Epithelial cell of esophagus (primary cell): ENCODE results near the gene MZB1.
"Not testable (repeated sequence)": the region's sequence is repeated elsewhere in the genome, so short reads cannot be mapped to it uniquely, and the experiment has no call there.

ENCODE experiments used
- DNase-seq: peaks from one replicate; pipeline ENCODE4 v3.0.0; 2010; ENCODE audit warnings: low read depth
- H3K4me3 ChIP-seq: 2 replicates; pipeline ENCODE4 v1.5.1; 2011; ENCODE audit warnings: mild to moderate bottlenecking, low read length, control low read depth
- TF ChIP-seq, protein P1 (sequence below): IDR thresholded peaks from 2 replicates; pipeline ENCODE4 v1.5.1; 2011; ENCODE audit warnings: low read depth, mild to moderate bottlenecking, low read length, control low read depth, inconsistent platforms; ENCODE audit not compliant: insufficient read depth; ENCODE audit errors: missing control alignments

MZB1 gene

DNA sequence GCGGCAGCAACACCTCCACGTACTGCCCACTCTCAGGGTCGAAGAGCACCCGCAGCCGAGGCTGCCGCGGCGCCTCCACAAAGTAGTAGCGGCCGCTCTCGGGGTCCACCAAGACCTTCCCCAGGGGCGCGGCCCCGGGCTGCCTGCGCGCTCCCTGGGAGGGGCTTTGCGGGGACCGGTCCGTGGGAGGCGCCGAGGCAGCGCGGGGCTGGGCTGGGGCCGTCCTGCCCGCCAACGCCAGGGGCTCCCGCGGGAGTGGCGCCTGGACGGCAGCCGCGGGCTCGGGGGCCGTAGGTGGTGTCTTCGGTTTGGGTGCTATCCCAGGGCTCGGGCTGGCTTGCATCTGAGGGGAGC lies 2.6 kb upstream of the MZB1 start:
- peak overlapping the region; percentile 29 for H3K4me3 ChIP-seq
- TF ChIP-seq, protein P1, sequence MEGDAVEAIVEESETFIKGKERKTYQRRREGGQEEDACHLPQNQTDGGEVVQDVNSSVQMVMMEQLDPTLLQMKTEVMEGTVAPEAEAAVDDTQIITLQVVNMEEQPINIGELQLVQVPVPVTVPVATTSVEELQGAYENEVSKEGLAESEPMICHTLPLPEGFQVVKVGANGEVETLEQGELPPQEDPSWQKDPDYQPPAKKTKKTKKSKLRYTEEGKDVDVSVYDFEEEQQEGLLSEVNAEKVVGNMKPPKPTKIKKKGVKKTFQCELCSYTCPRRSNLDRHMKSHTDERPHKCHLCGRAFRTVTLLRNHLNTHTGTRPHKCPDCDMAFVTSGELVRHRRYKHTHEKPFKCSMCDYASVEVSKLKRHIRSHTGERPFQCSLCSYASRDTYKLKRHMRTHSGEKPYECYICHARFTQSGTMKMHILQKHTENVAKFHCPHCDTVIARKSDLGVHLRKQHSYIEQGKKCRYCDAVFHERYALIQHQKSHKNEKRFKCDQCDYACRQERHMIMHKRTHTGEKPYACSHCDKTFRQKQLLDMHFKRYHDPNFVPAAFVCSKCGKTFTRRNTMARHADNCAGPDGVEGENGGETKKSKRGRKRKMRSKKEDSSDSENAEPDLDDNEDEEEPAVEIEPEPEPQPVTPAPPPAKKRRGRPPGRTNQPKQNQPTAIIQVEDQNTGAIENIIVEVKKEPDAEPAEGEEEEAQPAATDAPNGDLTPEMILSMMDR = no peak
- DNase-seq = no peak

DNA sequence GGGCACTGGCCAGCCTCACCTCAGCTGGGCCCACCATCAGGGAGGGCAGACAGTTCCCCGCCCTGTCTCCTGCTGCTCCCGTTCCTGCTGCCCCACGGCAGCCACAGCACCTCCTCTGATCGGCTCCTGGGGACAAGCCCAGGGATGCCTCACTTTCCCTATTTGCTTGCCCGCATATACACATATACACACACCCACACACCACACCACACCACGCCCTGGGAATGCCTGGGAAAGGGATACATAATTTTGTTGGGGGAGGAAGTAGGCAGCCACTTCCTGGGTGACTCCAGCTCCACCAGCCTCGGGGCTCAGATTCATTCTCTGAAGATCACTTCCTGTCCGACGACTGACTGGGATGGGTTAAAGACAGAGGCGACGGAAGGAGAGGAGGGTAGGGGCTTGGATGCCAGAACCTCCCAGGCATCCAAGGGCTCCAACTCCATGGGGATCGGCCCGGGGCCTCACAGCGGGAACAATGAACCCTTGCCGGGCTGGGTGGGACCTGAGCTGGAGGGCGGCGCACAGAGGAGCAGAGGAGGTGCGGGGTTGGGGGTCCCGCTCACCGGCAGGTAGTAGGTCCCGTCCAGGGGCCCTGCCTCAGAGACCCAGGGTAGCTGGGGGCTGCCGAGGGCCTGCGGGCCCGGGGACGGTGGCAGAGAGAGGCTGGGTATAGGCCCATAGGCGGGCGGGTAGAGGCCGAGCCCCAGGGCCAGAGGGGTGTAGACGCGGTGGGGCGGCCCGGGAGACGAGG lies 2.0 kb upstream of the MZB1 start:
- peak overlapping the region; percentile 29 for H3K4me3 ChIP-seq
- DNase-seq = peak; percentile 96
- TF ChIP-seq, protein P1 = no peak

DNA sequence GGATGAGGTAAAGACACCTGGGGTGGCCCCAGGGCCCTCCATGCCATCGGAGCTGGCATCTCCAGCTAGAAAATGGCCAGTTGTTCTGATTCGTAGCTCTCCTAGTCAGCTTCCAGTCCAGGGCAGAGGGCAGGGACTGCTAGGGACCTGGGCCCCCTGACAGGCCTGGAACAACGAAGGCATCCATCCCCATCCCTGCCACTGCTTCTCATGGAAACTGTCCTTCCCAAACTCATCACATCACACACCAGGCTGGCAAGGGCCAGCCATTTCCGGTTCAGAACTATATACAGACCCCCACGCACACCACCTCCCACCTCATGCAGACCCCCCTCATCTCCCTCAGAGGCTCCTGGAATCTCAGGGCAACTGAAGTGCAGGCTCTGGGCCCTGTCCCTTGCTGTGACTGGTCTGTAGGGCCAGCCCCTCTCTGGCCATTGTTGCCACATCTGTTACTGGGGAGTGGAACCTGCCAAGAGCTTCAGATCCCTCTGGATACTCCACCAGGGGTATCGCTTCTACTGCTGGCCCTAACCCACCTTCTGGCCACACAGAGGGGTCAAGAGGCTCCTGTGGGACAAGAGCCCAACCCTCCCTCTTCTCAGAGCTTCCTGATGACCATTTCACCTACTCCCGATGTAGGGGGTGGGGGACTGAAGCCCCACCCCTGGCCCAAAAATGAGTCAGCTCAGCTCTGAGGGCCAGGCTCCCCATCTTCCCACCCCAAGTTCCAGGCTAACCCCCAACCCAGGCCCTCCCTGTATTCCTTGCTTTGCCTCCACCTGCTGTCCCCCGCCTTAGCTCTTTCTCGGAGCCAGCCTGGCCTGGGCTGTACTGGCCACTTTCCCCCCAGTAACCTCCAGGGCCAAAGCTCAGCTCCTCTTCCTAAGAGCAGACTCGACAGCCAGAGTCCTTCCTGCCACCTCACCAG lies 1.2 kb upstream of the MZB1 start:
- DNase-seq = no peak
- TF ChIP-seq, protein P1 = no peak
- no peak overlapping the region for H3K4me3 ChIP-seq

DNA sequence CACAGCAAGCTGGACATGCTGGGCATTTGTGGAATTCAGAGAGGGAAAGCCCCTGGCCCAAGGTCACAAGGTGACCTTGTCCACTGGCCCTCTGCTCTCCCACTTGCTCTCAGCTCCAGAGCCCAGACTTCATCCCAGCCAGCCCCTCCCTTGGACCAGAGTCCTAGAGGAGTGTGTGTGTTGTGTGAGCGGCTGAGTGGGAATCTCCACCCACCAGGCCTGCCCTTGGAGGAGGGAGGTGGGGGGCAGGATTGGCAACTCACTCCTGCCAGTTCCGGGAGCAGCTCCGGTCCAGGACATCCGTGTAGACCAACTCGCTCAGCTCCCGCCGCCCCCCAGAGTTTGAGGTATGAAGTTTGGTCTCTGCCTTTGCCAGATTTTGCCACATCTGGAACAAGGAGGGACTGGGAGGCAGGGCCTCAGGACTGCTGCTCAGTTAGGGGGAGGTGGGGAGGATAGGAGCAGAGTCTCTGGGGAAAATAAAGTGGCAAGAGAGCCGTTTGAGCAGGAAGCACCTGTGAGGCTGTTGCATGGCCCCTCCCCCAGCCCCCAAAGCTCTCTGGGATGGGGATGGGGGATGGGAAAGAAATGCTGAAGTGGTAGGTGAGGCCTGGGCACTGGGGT lies 1.4 kb downstream of the MZB1 start:
- DNase-seq = no peak
- no peak overlapping the region for H3K4me3 ChIP-seq
- TF ChIP-seq, protein P1 = no peak

DNA sequence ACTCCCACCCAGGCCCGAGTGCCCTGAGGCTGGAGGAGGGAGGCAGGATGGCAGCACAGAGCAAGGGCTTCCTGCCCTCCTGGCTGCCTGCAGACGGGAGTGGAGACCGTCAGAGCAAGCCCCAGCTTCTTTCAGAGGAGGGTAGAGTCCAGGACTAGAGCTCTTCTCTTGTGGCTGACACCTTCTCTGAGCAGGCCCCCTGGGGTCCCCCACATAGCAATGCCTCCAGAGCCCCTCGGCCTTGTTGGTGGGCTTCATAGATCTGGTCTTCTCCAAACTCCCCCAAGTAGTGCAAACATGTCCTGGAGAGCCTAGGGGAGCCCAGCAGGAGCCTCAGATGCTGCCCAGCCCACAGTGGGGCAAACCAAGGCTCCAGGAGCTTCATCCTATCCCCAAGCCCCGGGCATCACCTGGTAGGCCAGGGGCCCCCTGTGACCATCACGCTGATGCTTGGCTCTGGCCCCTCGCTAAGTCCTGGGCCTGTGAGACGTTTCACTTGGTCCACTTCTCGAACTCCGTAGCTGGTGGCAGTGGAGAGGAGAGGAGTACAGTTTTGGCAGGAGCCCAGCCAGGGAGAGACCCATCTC lies 2.0 kb downstream of the MZB1 start:
- H3K4me3 ChIP-seq = no peak overlapping the region
- TF ChIP-seq, protein P1 = no peak
- no peak for DNase-seq

DNA sequence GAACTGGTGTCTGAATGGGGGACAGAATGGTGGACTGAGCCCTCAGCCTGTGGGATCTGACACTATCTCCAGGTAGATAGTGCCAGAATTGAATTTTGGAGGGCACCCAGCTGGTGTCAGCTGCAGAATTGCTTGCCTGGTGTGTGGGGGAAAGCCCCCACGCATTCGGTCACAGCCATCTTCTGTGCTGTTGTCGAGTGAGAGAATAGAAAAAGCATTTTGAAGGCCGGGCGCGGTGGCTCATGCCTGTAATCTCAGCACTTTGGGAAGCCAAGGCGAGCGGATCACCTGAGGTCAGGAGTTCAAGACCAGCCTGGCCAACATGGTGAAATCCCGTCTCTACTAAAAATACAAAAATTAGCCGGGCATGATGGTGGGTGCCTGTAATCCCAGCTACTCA lies 2.8 kb downstream of the MZB1 start:
- H3K4me3 ChIP-seq, DNase-seq: not testable (repeated sequence)

DNA sequence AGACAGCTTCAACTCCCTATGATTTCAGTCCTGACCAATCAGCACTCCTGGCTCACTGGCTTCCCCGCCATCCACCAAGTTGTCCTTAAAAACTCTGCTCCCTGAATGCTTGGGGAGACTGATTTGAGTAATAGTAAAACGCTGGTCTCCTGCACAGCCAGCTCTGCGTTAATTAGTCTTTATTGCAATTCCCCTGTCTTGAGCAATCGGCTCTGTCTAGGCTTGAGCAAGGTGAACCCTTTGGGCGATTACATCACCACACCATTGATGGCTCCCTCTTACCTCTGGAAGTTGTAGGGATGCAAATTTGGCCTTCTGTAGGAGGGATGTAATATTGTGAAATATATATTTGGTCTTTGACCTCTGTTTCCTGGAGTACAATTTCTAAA lies 3.7 kb downstream of the MZB1 start:
- no peak overlapping the region for H3K4me3 ChIP-seq
- DNase-seq = peak; percentile 94
- TF ChIP-seq, protein P1 = no peak
